Measurements from ENCODE around the gene VWF. TPM values are rescaled to one million over a fixed set of nuclear protein-coding genes. Genes with fewer than 3 reads are reported as not detected.

Gene VWF
- total and polyA plus RNA-seq, 2 donors (not counting 3 experiments of a cell fraction or from before 2014, with no cell fraction given) = 1,041 to 2,328 TPM

- Histone ChIP-seq H3K36me3 (ENCODE audit: control insufficient read depth in 2 of 2, extremely low read depth in 1 of 2, insufficient read depth in 2 of 2, low read length in 2 of 2) (peaks cover 68 to 80% of the 10 kb centered on the region in 2 experiments), H3K9me3 (replicated peaks; ENCODE audit: control insufficient read depth, insufficient read depth, low read length) (no peaks in the 10 kb centered on the region), H4K20me1 (replicated peaks; ENCODE audit: control insufficient read depth, extremely low read depth, insufficient read depth, low read length) (peaks cover 2% of the 10 kb centered on the region), H3K4me1 (ENCODE audit: control insufficient read depth, extremely low read depth, insufficient read depth, low read length) (no peaks in the 10 kb centered on the region), H3K4me2 (ENCODE audit: insufficient read depth, low read length) (no peak overlapping the region), H3K9ac (replicated peaks; ENCODE audit: extremely low read depth, insufficient read depth, low read length) (no peak overlapping the region), H3K27ac (ENCODE audit: insufficient read depth, low read depth, low read length) (no peak overlapping the region), H3K9me1 (replicated peaks; ENCODE audit: control insufficient read depth, extremely low read depth, insufficient read depth, low read length) (no peaks in the 10 kb centered on the region), H2AFZ (ENCODE audit: low read depth, low read length) (no peak overlapping the region), H3K4me3 (replicated peaks in 1 of 3; ENCODE audit: insufficient read depth in 1 of 3, low read depth in 1 of 3, low read length in 3 of 3) (no peak overlapping the region), H3K79me2 (ENCODE audit: control insufficient read depth, insufficient read depth, low read length) (no peaks in the 10 kb centered on the region), H3K27me3 (ENCODE audit: control insufficient read depth in 2 of 2, insufficient read depth in 2 of 2, low read length in 2 of 2) (no peaks in the 10 kb centered on the region)
- FAIRE-seq (no peak), DNase-seq (ENCODE audit: low read depth, low spot score) (no peak)
- dilution Hi-C loops (cut with MboI; ENCODE audit: extremely low pct_ligation_motif_present, low sequenced_read_pairs) (no loop called here), intact Hi-C loops (cut with micrococcal nuclease) (no loop called here)
- no TSS peak for BruUV-seq (replicated peaks)
- TF ChIP-seq CTCF (IDR thresholded peaks at IDR 0.05; ENCODE audit: extremely low read depth in 1 of 2, insufficient read depth in 1 of 2, low read depth in 1 of 2, low read length in 2 of 2) = no peak
- no peak for TF ChIP-seq FOS (IDR thresholded peaks at IDR 0.05; ENCODE audit: borderline replicate concordance, insufficient read depth, low read length)
- TF ChIP-seq, protein P1, sequence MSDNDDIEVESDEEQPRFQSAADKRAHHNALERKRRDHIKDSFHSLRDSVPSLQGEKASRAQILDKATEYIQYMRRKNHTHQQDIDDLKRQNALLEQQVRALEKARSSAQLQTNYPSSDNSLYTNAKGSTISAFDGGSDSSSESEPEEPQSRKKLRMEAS (IDR thresholded peaks at IDR 0.05; ENCODE audit: insufficient read depth, insufficient read length) = no peak
- TF ChIP-seq POLR2AphosphoS5 (IDR thresholded peaks at IDR 0.05; ENCODE audit: insufficient read depth, low read depth, low read length) = no peak
- TF ChIP-seq JUN (IDR thresholded peaks at IDR 0.05; ENCODE audit: borderline replicate concordance, insufficient read depth, insufficient read length, low read depth) = no peak
- TF ChIP-seq GATA2 (IDR thresholded peaks at IDR 0.05; ENCODE audit: insufficient read depth, insufficient read length, low read depth, low read length) = no peak
- no peak for TF ChIP-seq MYC (IDR thresholded peaks at IDR 0.05; ENCODE audit: low read depth, low read length)
- no peak for TF ChIP-seq POLR2A (IDR thresholded peaks at IDR 0.05; ENCODE audit: low read depth, low read length)
- no peak for TF ChIP-seq EZH2 (IDR thresholded peaks at IDR 0.05; ENCODE audit: borderline replicate concordance, low read depth, low read length, severe bottlenecking)
- CTCF ChIA-PET = interaction anchor here (1.0 kb wide), 1 partner anchor 9 kb away, joined by 4 read pairs; no protein-coding TSS in a partner anchor
- POLR2A ChIA-PET = no interaction called here
Measured at GRCh38 chr12:6046511-6047180, 77.8 kb downstream of the VWF start.

All from endothelial cell of umbilical vein (primary cell).